ENCODE measurements around the gene NMT1.
A peak's percentile ranks its signal among the peaks of the same experiment; 100 is the strongest.

Gene NMT1

GRCh38 chr17:45060797-45061605 lies at the start of gene NMT1:
Gene NMT1, plus strand, starts transcription at chr17:45061317. Its CDS starts 13 bp downstream, at chr17:45061330.
- peak; percentile 96 for DNase-seq (ENCODE audit: low spot score)

- no peak for DNase-seq (ENCODE audit: low spot score)
Measured at GRCh38 chr17:45011767-45012166, 49.4 kb upstream of the NMT1 start.

- DNase-seq (ENCODE audit: low spot score), result no peak
Measured at GRCh38 chr17:45013021-45013997, 47.8 kb upstream of the NMT1 start.

- no peak for DNase-seq (ENCODE audit: low spot score)
Measured at GRCh38 chr17:45016237-45016636, 44.9 kb upstream of the NMT1 start.

- DNase-seq (ENCODE audit: low spot score), result peak; percentile 74
Measured at GRCh38 chr17:45016823-45017222, 44.3 kb upstream of the NMT1 start.

GRCh38 chr17:45018514-45018847 lies 42.6 kb upstream of the NMT1 start:
- DNase-seq (ENCODE audit: low spot score), result no peak

- DNase-seq (ENCODE audit: low spot score), result peak; percentile 94
Measured at GRCh38 chr17:45018848-45019711, 42.0 kb upstream of the NMT1 start.

GRCh38 chr17:45020354-45021138 lies 40.6 kb upstream of the NMT1 start:
- no peak for DNase-seq (ENCODE audit: low spot score)

GRCh38 chr17:45021607-45022287 lies 39.4 kb upstream of the NMT1 start:
- DNase-seq (ENCODE audit: low spot score), result peak; percentile 97

- no peak for DNase-seq (ENCODE audit: low spot score)
Measured at GRCh38 chr17:45022288-45022648, 38.8 kb upstream of the NMT1 start.

GRCh38 chr17:45022655-45023339 lies 38.3 kb upstream of the NMT1 start:
- DNase-seq (ENCODE audit: low spot score), result peak; percentile 97

- DNase-seq (ENCODE audit: low spot score), result no peak
Measured at GRCh38 chr17:45029096-45029495, 32.0 kb upstream of the NMT1 start.

- no peak for DNase-seq (ENCODE audit: low spot score)
Measured at GRCh38 chr17:45029758-45030423, 31.2 kb upstream of the NMT1 start.

- no peak for DNase-seq (ENCODE audit: low spot score)
Measured at GRCh38 chr17:45030733-45031132, 30.4 kb upstream of the NMT1 start.

GRCh38 chr17:45031231-45032173 lies 29.6 kb upstream of the NMT1 start:
- DNase-seq (ENCODE audit: low spot score), result no peak

- DNase-seq (ENCODE audit: low spot score), result no peak
Measured at GRCh38 chr17:45032174-45032541, 29.0 kb upstream of the NMT1 start.

GRCh38 chr17:45034599-45034998 lies 26.5 kb upstream of the NMT1 start:
- DNase-seq (ENCODE audit: low spot score), result no peak

GRCh38 chr17:45035848-45036247 lies 25.3 kb upstream of the NMT1 start:
- DNase-seq (ENCODE audit: low spot score), result no peak
